Measurements from ENCODE around the gene SLC7A4. TPM values are rescaled to one million over a fixed set of nuclear protein-coding genes. Genes with fewer than 3 reads are reported as not detected.
A peak's percentile ranks its signal among the peaks of the same experiment; 100 is the strongest.

The SLC7A4 gene
- total RNA-seq, 1 donor from 2014 or later: 0.93 TPM

- H3K79me2 ChIP-seq (ENCODE audit: insufficient read depth, low read length): no peaks in the 10 kb centered on the region
- no peak overlapping the region for H2AFZ ChIP-seq (ENCODE audit: low read depth, low read length)
- Mint-ChIP-seq H3K27me3 (ENCODE audit: low read depth, unreplicated experiment) (no peaks in the 10 kb centered on the region), H3K4me1 (ENCODE audit: low read depth, unreplicated experiment) (no peaks in the 10 kb centered on the region), H3K27ac (ENCODE audit: unreplicated experiment) (no peak overlapping the region), H3K9me3 (ENCODE audit: unreplicated experiment) (no peaks in the 10 kb centered on the region), H3K4me3 (ENCODE audit: unreplicated experiment) (no peak overlapping the region), H3K36me3 (ENCODE audit: low read depth, unreplicated experiment) (peaks cover 11% of the 10 kb centered on the region)
- H3K27me3 ChIP-seq (ENCODE audit: insufficient read depth, low read length): no peaks in the 10 kb centered on the region
- no peaks in the 10 kb centered on the region for H3K9me3 ChIP-seq (ENCODE audit: insufficient read depth, low read depth, low read length)
- peaks cover 6% of the 10 kb centered on the region for H3K4me1 ChIP-seq (ENCODE audit: insufficient read depth, low read length)
- no peak overlapping the region for H3K9ac ChIP-seq (ENCODE audit: low read length)
- DNase-seq (ENCODE audit: low read depth) (peak; percentile 50), FAIRE-seq (no peak)
- H3K36me3 ChIP-seq (ENCODE audit: insufficient read depth, low read length): peaks cover 3% of the 10 kb centered on the region
- no peak overlapping the region for H3K4me3 ChIP-seq (ENCODE audit: insufficient read depth, low read depth, low read length)
- H4K20me1 ChIP-seq (ENCODE audit: insufficient read depth, low read length): peaks cover 18% of the 10 kb centered on the region
- no peak overlapping the region for H3K4me2 ChIP-seq (ENCODE audit: low read length)
- H3K27ac ChIP-seq (ENCODE audit: low read depth, low read length): no peak overlapping the region
- TF ChIP-seq, protein P1, sequence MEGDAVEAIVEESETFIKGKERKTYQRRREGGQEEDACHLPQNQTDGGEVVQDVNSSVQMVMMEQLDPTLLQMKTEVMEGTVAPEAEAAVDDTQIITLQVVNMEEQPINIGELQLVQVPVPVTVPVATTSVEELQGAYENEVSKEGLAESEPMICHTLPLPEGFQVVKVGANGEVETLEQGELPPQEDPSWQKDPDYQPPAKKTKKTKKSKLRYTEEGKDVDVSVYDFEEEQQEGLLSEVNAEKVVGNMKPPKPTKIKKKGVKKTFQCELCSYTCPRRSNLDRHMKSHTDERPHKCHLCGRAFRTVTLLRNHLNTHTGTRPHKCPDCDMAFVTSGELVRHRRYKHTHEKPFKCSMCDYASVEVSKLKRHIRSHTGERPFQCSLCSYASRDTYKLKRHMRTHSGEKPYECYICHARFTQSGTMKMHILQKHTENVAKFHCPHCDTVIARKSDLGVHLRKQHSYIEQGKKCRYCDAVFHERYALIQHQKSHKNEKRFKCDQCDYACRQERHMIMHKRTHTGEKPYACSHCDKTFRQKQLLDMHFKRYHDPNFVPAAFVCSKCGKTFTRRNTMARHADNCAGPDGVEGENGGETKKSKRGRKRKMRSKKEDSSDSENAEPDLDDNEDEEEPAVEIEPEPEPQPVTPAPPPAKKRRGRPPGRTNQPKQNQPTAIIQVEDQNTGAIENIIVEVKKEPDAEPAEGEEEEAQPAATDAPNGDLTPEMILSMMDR (IDR thresholded peaks at IDR 0.05; ENCODE audit: insufficient read depth, low read depth, low read length): no peak
- no peak for TF ChIP-seq EZH2 (IDR thresholded peaks at IDR 0.05; ENCODE audit: insufficient read depth, low read length)
Measured at GRCh38 chr22:20989323-20990138, 42.8 kb downstream of the SLC7A4 start.

DNA sequence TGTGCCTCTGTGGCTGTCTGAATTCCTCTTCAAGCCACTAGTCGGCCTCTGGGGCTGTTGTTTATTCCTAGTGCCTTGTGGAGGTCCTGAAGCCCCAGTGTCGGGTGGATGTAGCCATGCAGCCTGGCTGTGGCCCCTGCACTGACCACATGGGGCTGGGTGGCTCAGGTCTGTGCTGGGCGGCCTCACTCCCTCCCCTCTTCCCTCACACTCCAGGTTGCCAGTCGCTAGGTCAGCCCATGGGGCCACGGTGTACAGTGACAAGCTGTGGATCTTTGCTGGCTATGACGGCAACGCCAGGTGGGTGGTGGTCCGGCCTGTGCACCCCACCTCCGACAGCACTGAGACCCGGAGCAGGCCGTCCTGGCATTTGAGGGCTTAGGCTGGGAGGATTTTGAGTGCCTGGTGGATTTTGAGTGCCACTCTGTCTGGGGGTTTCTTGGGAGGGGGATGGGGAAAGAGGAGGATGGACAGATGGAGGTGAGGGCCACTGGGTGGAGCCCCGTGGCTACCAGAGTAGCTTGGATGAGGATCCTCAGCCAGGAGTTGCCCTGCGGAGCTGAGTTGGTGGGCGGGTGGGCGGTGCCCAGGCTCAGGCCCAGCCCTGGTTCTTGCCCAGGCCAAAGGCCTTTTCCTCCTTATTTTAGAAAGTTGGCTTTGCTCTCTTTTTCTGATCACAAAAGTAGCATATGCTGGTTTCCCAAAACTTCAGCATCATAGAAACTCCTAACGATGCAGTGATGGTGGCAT, 43.6 kb downstream of the SLC7A4 start:
- no peaks in the 10 kb centered on the region for H3K4me1 Mint-ChIP-seq (ENCODE audit: low read depth, unreplicated experiment)
- Histone ChIP-seq H2AFZ (ENCODE audit: low read depth, low read length) (no peak overlapping the region), H3K9ac (ENCODE audit: low read length) (no peak overlapping the region), H3K27ac (ENCODE audit: low read depth, low read length) (no peak overlapping the region), H3K36me3 (ENCODE audit: insufficient read depth, low read length) (peaks cover 7% of the 10 kb centered on the region), H3K4me1 (ENCODE audit: insufficient read depth, low read length) (peaks cover 6% of the 10 kb centered on the region), H3K27me3 (ENCODE audit: insufficient read depth, low read length) (no peaks in the 10 kb centered on the region), H3K9me3 (ENCODE audit: insufficient read depth, low read depth, low read length) (no peaks in the 10 kb centered on the region), H3K4me3 (ENCODE audit: insufficient read depth, low read depth, low read length) (no peak overlapping the region), H4K20me1 (ENCODE audit: insufficient read depth, low read length) (peaks cover 20% of the 10 kb centered on the region), H3K4me2 (ENCODE audit: low read length) (no peak overlapping the region), H3K79me2 (ENCODE audit: insufficient read depth, low read length) (peaks cover 6% of the 10 kb centered on the region)
- FAIRE-seq (no peak), DNase-seq (ENCODE audit: low read depth) (no peak)
- H3K4me3 Mint-ChIP-seq (ENCODE audit: unreplicated experiment): no peak overlapping the region
- peaks cover 12% of the 10 kb centered on the region for H3K36me3 Mint-ChIP-seq (ENCODE audit: low read depth, unreplicated experiment)
- H3K27me3 Mint-ChIP-seq (ENCODE audit: low read depth, unreplicated experiment): no peaks in the 10 kb centered on the region
- no peaks in the 10 kb centered on the region for H3K9me3 Mint-ChIP-seq (ENCODE audit: unreplicated experiment)
- no peak for TF ChIP-seq EZH2 (IDR thresholded peaks at IDR 0.05; ENCODE audit: insufficient read depth, low read length)
- TF ChIP-seq, protein P1 (IDR thresholded peaks at IDR 0.05; ENCODE audit: insufficient read depth, low read depth, low read length): no peak
- no peak overlapping the region for H3K27ac Mint-ChIP-seq (ENCODE audit: unreplicated experiment)

All from astrocyte (in vitro differentiated cells and primary cell).